A673 (cell line): ENCODE results near the gene MOB3A. TPM values are rescaled to one million over a fixed set of nuclear protein-coding genes. Genes with fewer than 3 reads are reported as not detected.

ENCODE experiments used
- BruUV-seq: library from RNA; stranded (reverse); fragments of 400-500 nt; replicated peaks from 2 replicates; lab custom pipeline; 2021; lab: Mats Ljungman, UMichigan
- CTCF ChIA-PET: fragments of 300-600 bp; sonication (Branson Sonifier 250); formaldehyde crosslinking; loops from one replicate; lab custom pipeline; 2022; ENCODE audit warnings: antibody characterized with exemption; lab: Charles Lee
- POLR2A ChIA-PET: fragments of 300-600 bp; sonication (Branson Sonifier 250); formaldehyde crosslinking; loops from one replicate; lab custom pipeline; 2022; ENCODE audit warnings: antibody characterized with exemption; ENCODE audit not compliant: low non-redundant PET; lab: Charles Lee
- DNase-seq: peaks from one replicate; pipeline ENCODE4 v3.0.0-alpha.2; 2015; ENCODE audit warnings: low spot score
- H3K27ac ChIP-seq: fragments of 200-600 bp; sonication (generic); 2 replicates; pipeline ENCODE4 v1.5.1; 2016; ENCODE audit warnings: mixed run types, low read depth, mild to moderate bottlenecking, mixed read lengths, antibody characterized with exemption, low read length; ENCODE audit not compliant: poor library complexity, severe bottlenecking
- H3K27me3 ChIP-seq: fragments of 200-600 bp; sonication (generic); replicated peaks from 2 replicates; pipeline ENCODE4 v1.6.1; 2017; ENCODE audit warnings: mixed run types, low read depth, mild to moderate bottlenecking, mixed read lengths, antibody characterized with exemption, low read length; ENCODE audit not compliant: insufficient read depth, poor library complexity
- H3K36me3 ChIP-seq: fragments of 200-600 bp; sonication (generic); 2 replicates; pipeline ENCODE4 v1.6.1; 2016; ENCODE audit warnings: mixed run types, mild to moderate bottlenecking, mixed read lengths, antibody characterized with exemption, low read length; ENCODE audit not compliant: insufficient read depth, poor library complexity, severe bottlenecking
- H3K4me1 ChIP-seq: fragments of 200-600 bp; sonication (generic); 2 replicates; pipeline ENCODE4 v1.6.1; 2017; ENCODE audit warnings: mixed run types, mild to moderate bottlenecking, mixed read lengths, antibody characterized with exemption, low read length; ENCODE audit not compliant: insufficient read depth, poor library complexity, severe bottlenecking
- H3K4me3 ChIP-seq: fragments of 200-600 bp; sonication (generic); 2 replicates; pipeline ENCODE4 v1.5.1; 2016; ENCODE audit warnings: low read depth, mixed run types, mild to moderate bottlenecking, mixed read lengths, low read length; ENCODE audit not compliant: poor library complexity, severe bottlenecking
- H3K9me3 ChIP-seq: fragments of 200-600 bp; sonication (generic); 2 replicates; pipeline ENCODE4 v1.6.1; 2016; ENCODE audit warnings: mixed run types, low read depth, mild to moderate bottlenecking, mixed read lengths, antibody characterized with exemption, low read length; ENCODE audit not compliant: poor library complexity, severe bottlenecking
- EZH2 ChIP-seq: fragments of 200-600 bp; sonication (generic); IDR thresholded peaks from 2 replicates; pipeline ENCODE4 v1.6.1; 2017; ENCODE audit warnings: borderline replicate concordance, low read depth, mild to moderate bottlenecking, mixed read lengths, antibody characterized with exemption, low read length; ENCODE audit not compliant: poor library complexity, severe bottlenecking
- intact Hi-C: fragments of 100-400 bp; cut with micrococcal nuclease; formaldehyde crosslinking; loops from one replicate; pipeline ENCODE4 v1.10.0; 2022; ENCODE audit not compliant: unreplicated experiment
- total RNA-seq: library from RNA; stranded (reverse); gene quantifications from 2 replicates; pipeline ENCODE4 v1.2.3, GENCODE V29; 2021
- TF ChIP-seq, protein P1 (sequence below): fragments of 300-800, 200-600 bp; sonication (generic); conservative IDR thresholded peaks from 2 replicates; pipeline ENCODE4 v1.5.1; 2017; ENCODE audit warnings: low read depth, mild to moderate bottlenecking, antibody characterized with exemption, low read length, moderate library complexity, mixed read lengths

The MOB3A gene
- total RNA-seq, 1 experiment from 2014 or later, result 40.7 TPM

GRCh38 chr19:2122982-2123381 is 26.9 kb upstream of the MOB3A start:
- CTCF ChIA-PET, result no interaction called here
- Histone ChIP-seq H3K9me3 (no peaks in the 10 kb centered on the region), H3K4me1 (peaks cover 1% of the 10 kb centered on the region), H3K27me3 (no peaks in the 10 kb centered on the region), H3K4me3 (no peak overlapping the region), H3K27ac (no peak overlapping the region), H3K36me3 (peaks cover 62% of the 10 kb centered on the region)
- intact Hi-C loops, result no loop called here
- no peak for TF ChIP-seq EZH2
- TF ChIP-seq, protein P1, sequence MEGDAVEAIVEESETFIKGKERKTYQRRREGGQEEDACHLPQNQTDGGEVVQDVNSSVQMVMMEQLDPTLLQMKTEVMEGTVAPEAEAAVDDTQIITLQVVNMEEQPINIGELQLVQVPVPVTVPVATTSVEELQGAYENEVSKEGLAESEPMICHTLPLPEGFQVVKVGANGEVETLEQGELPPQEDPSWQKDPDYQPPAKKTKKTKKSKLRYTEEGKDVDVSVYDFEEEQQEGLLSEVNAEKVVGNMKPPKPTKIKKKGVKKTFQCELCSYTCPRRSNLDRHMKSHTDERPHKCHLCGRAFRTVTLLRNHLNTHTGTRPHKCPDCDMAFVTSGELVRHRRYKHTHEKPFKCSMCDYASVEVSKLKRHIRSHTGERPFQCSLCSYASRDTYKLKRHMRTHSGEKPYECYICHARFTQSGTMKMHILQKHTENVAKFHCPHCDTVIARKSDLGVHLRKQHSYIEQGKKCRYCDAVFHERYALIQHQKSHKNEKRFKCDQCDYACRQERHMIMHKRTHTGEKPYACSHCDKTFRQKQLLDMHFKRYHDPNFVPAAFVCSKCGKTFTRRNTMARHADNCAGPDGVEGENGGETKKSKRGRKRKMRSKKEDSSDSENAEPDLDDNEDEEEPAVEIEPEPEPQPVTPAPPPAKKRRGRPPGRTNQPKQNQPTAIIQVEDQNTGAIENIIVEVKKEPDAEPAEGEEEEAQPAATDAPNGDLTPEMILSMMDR, result no peak
- POLR2A ChIA-PET, result no interaction called here
- BruUV-seq, result no TSS peak
- DNase-seq, result no peak

DNA sequence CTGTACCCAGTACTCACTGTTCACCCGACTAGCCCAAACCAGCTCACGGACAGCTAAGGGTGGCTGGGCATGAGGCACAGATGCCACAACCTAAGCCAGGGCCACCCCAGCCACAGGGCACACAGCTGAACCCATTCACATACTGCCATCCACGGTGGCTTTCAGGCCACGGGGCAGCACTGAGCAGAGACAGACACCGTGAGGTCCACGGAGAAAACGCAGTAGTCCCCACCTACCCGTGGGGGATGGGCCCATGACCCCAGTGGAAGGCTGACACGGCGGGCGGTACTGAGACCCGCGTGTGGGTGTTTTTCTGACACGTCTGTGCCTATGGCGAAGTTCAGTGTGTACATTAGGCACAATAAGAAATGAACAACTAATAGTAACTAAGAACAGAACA is 26.1 kb upstream of the MOB3A start:
- no peak overlapping the region for H3K27ac ChIP-seq
- no peak overlapping the region for H3K4me3 ChIP-seq
- H3K9me3 ChIP-seq, result no peaks in the 10 kb centered on the region
- ChIA-PET CTCF (no interaction called here), POLR2A (no interaction called here)
- no TSS peak for BruUV-seq
- no peak for DNase-seq
- intact Hi-C loops, result no loop called here
- H3K36me3 ChIP-seq, result peaks cover 65% of the 10 kb centered on the region
- H3K4me1 ChIP-seq, result no peaks in the 10 kb centered on the region
- no peaks in the 10 kb centered on the region for H3K27me3 ChIP-seq
- TF ChIP-seq EZH2, result no peak

DNA sequence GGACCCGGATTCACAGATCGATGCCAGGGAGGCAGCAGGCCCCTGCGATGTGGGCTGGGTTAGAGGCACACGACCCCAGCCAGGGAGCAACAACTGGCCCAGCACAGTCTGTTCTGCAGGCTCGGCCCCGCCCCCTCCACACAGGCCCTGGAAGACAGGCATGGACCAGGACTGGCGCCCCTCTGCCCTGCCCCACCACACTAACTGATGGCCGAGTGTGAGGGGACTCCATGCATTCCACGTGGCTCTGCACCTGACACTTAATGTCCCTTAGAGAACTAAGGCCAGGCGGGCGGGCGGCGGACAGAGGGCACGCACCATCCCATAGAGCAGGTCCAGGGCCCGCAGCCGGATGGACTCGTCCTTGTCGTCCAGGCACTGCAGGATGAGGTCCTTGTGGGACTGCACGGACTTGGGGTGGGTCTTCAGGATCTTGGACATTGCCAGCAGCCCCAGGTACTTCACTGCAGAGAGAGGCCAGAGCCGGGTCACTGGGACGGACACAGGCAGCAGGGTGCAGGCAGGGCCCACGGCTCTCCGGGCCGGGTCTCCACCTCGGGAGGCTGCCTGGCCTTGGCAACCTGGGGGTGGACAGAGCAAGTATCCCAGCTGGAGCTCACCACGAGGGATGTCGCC is 25.4 kb upstream of the MOB3A start:
- Histone ChIP-seq H3K9me3 (no peaks in the 10 kb centered on the region), H3K27ac (no peak overlapping the region), H3K36me3 (peaks cover 69% of the 10 kb centered on the region), H3K4me3 (no peak overlapping the region), H3K27me3 (no peaks in the 10 kb centered on the region), H3K4me1 (no peaks in the 10 kb centered on the region)
- DNase-seq, result no peak
- CTCF ChIA-PET, result no interaction called here
- TF ChIP-seq EZH2, result no peak
- TF ChIP-seq, protein P1, result no peak
- POLR2A ChIA-PET, result no interaction called here
- BruUV-seq, result no TSS peak
- intact Hi-C loops, result no loop called here

DNA sequence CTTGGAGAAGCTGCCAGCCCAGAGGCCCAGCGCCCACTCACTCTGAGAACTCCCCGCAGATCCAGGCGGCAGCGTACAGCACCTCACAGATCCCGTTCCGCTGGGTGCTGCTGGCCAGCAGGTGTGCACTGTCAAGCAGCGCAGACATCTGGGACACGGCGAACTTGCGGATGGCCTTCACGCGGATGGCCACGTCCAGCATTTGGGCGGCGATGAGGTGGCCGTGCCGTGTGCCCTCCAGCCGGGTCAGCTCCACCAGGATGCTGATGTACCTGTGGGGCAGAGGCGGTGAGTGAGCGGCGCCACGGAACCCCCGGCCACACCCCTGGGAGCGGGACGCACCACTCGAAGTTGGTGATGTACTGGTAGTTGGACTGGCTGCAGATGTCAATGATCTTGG is 24.7 kb upstream of the MOB3A start:
- no peak for TF ChIP-seq EZH2
- TF ChIP-seq, protein P1, result no peak
- BruUV-seq, result TSS peak; percentile 29
- ChIA-PET CTCF (no interaction called here), POLR2A (no interaction called here)
- intact Hi-C loops, result no loop called here
- Histone ChIP-seq H3K36me3 (peaks cover 76% of the 10 kb centered on the region), H3K9me3 (no peaks in the 10 kb centered on the region), H3K4me1 (no peaks in the 10 kb centered on the region), H3K4me3 (no peak overlapping the region), H3K27ac (no peak overlapping the region), H3K27me3 (no peaks in the 10 kb centered on the region)
- no peak for DNase-seq
